Fibroblast of villous mesenchyme (primary cell): ENCODE data around the gene HTR2A. TPM values are rescaled to one million over a fixed set of nuclear protein-coding genes. Genes with fewer than 3 reads are reported as not detected.

Source experiments
- DNase-seq: peaks from one replicate; pipeline ENCODE4 v3.0.0-alpha.2; 2010; ENCODE audit warnings: low read depth
- H3K4me3 ChIP-seq: 2 replicates; pipeline ENCODE4 v1.5.1; 2011; ENCODE audit warnings: low read depth, mild to moderate bottlenecking, low read length
- total RNA-seq: library from RNA; depleted of rRNA; stranded (reverse); fragments of >200 nt; gene quantifications from 2 replicates; pipeline ENCODE4 v1.2.3, GENCODE V29; 2012
- TF ChIP-seq, protein P1 (sequence below): IDR thresholded peaks from 2 replicates; pipeline ENCODE4 v1.5.1; 2012; ENCODE audit warnings: low read depth, mild to moderate bottlenecking, low read length; ENCODE audit not compliant: insufficient read depth

The HTR2A gene
- total RNA-seq, 1 donor, result not detected

DNA sequence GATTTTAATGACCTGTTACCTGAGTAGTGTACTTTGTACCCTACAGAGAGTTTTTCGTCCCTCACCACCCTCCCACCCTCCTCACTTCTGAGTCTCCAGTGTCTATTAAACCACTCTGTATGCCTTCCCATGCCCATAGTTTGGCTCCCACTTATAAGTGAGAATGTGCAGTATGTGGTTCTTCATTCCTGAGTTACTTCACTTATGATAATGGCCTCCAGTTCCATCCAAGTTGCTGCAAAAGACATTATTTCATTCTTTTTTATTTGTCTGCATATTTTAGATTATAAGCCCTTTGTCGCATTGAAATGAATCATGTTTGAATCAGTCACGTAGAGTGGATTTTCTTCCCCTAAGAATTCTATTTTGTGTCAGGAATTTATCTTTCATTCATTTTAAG is 12.2 kb upstream of the HTR2A start:
- H3K4me3 ChIP-seq, result no peak overlapping the region
- DNase-seq, result no peak
- TF ChIP-seq, protein P1, sequence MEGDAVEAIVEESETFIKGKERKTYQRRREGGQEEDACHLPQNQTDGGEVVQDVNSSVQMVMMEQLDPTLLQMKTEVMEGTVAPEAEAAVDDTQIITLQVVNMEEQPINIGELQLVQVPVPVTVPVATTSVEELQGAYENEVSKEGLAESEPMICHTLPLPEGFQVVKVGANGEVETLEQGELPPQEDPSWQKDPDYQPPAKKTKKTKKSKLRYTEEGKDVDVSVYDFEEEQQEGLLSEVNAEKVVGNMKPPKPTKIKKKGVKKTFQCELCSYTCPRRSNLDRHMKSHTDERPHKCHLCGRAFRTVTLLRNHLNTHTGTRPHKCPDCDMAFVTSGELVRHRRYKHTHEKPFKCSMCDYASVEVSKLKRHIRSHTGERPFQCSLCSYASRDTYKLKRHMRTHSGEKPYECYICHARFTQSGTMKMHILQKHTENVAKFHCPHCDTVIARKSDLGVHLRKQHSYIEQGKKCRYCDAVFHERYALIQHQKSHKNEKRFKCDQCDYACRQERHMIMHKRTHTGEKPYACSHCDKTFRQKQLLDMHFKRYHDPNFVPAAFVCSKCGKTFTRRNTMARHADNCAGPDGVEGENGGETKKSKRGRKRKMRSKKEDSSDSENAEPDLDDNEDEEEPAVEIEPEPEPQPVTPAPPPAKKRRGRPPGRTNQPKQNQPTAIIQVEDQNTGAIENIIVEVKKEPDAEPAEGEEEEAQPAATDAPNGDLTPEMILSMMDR, result no peak

DNA sequence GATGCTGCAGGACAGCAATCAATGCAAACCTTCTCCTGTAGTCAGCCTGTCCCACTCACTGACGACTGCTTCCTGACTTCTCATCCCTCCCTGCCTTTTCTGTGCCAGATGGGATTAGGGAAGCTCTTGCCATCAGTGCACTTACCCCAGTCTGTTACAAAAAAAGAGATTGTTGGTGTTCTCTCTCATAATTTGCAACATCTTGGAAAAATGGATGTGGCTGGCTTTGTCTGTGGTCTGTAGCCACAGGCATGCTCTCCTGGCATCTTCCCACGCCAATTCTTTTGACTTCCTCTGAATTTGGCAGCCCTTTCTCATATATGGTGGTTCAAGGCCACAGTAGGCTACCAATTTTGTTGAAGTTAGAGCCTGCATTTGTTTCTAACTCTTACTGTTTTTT is 11.6 kb upstream of the HTR2A start:
- TF ChIP-seq, protein P1, result no peak
- no peak overlapping the region for H3K4me3 ChIP-seq
- DNase-seq, result no peak

DNA sequence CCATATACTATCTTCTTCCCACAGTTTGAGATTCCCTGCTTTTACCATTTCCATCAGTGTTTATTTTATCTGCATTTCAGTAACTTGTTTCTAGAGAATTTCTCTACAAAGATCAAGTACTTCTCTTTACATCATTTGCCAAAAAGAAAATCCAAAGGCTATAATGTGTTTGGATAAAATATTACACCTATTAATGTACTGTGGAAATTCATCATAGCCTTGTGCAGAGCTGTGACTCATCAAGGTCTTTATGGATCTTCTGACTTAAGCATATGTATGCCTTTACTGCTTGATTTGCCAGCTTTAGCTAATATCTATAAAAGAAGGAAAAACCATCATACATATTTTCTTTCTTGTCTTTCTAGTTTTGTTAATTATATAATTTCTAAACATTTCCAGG is 9.6 kb upstream of the HTR2A start:
- DNase-seq, result no peak
- TF ChIP-seq, protein P1, result no peak
- H3K4me3 ChIP-seq, result no peak overlapping the region

DNA sequence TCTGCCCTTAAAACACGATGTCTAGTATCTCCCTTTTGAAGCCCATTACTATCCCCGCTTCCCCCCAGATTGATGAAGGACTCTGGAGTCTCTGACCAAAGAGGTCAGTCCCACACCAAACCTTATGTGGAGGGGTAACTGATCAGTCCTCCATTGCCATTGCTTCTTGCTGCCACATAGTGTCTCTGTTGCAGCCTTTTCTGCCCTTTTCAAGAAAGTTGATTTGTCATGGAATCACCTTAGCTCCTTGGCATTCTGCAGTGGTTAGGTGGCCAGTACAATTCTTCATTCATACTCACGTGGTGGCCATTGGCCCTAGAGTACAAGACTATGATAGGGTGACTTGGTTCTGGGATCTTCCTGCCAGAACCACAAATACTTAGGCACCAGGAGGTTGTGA is 8.4 kb upstream of the HTR2A start:
- DNase-seq, result peak; percentile 14
- no peak overlapping the region for H3K4me3 ChIP-seq
- TF ChIP-seq, protein P1, result peak; percentile 29

DNA sequence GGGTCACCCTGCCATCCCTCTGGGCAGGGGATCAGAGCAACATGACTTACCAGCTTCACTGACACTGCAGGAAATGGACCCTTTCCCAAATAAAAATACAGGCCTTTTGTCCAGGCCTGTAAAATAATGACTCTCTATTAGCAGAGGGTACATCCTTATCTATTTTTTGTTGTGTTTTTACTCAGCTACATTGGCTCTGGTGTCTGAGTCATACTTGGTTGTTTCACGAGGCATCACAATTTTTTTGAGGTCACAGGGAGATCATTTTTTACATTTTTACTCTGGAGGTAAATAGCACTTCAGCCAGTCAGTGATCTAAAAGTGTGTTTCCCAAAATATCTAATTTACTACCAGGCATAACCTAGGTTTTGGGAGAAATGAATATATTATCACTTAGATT is 6.9 kb upstream of the HTR2A start:
- TF ChIP-seq, protein P1, result no peak
- H3K4me3 ChIP-seq, result no peak overlapping the region
- peak; percentile 10 for DNase-seq

DNA sequence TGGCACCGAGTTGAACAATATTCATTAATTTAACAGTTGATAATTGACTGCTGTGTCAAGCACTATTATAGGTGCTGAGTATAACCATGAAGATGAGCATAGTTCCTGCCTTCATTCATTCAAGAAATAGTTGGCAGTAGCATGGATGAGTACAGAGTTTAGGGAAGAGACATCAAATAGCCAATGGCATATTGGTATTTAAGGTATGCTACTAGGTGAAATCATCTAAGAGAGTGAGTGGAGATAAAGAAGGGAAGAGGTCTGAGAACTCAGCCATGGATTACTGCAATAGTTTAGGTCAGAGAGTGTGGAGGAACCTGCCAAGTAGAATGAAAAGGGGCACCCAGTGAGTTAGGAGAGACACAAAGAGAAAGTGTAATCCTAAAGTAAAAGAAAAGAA is 4.9 kb upstream of the HTR2A start:
- H3K4me3 ChIP-seq, result no peak overlapping the region
- TF ChIP-seq, protein P1, result no peak
- no peak for DNase-seq

DNA sequence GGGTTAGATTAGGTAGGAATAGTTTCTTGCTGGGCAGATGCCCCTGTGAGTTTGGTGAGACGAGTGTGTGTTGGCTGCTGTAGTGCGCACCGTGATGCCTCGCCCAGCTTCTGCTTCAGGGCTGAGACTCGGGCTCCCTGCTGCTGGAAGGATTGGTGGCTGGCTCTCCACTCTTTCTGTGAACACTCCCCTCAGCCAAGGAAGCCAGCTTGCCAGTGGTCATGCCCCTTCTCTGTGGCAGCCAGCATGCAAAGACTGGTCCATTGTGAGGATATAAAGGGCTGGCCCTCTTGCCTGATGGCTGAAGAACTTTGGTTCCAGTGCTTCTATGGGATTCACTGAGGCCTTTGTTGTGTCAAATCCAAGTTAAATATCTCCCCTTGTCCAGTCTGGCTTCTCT is 2.9 kb upstream of the HTR2A start:
- H3K4me3 ChIP-seq, result no peak overlapping the region
- DNase-seq, result no peak
- TF ChIP-seq, protein P1, result no peak
